DMS153 treated with DMSO at 0.1 percent for 48 hours (cell line): ENCODE data around the gene WDR1.
A peak's percentile ranks its signal among the peaks of the same experiment; 100 is the strongest.

Source experiments
- DNase-seq: peaks from one replicate; lab custom pipeline; 2025; ENCODE audit not compliant: unreplicated experiment; lab: John Stamatoyannopoulos, UW

Gene WDR1

GRCh38 chr4:10075158-10075863, 41.3 kb downstream of the WDR1 start:
- no peak for DNase-seq

GRCh38 chr4:10074767-10075105, 41.9 kb downstream of the WDR1 start:
- no peak for DNase-seq

GRCh38 chr4:10074076-10074766, 42.4 kb downstream of the WDR1 start:
- DNase-seq: no peak

GRCh38 chr4:10072420-10073017, 44.1 kb downstream of the WDR1 start:
- no peak for DNase-seq

- no peak for DNase-seq
Observed at GRCh38 chr4:10069075-10069642, 47.4 kb downstream of the WDR1 start.

GRCh38 chr4:10066670-10067651, 49.6 kb downstream of the WDR1 start:
- DNase-seq: no peak

- no peak for DNase-seq
Observed at GRCh38 chr4:10066206-10066605, 50.4 kb downstream of the WDR1 start.

GRCh38 chr4:10063544-10064300, 52.9 kb downstream of the WDR1 start:
- peak; percentile 1 for DNase-seq

- DNase-seq: no peak
Observed at GRCh38 chr4:10061650-10062415, 54.8 kb downstream of the WDR1 start.

- no peak for DNase-seq
Observed at GRCh38 chr4:10058371-10058770, 58.2 kb downstream of the WDR1 start.

- DNase-seq: no peak
Observed at GRCh38 chr4:10057023-10057395, 59.6 kb downstream of the WDR1 start.

GRCh38 chr4:10056334-10057022, 60.1 kb downstream of the WDR1 start:
- DNase-seq: no peak

- no peak for DNase-seq
Observed at GRCh38 chr4:10055871-10056270, 60.7 kb downstream of the WDR1 start.

- no peak for DNase-seq
Observed at GRCh38 chr4:10054571-10055041, 62.0 kb downstream of the WDR1 start.

GRCh38 chr4:10053635-10054453, 62.8 kb downstream of the WDR1 start:
- DNase-seq: no peak

GRCh38 chr4:10051517-10052135, 65.0 kb downstream of the WDR1 start:
- no peak for DNase-seq

- no peak for DNase-seq
Observed at GRCh38 chr4:10050721-10051120, 65.9 kb downstream of the WDR1 start.
